Common myeloid progenitor, CD34-positive (primary cell): ENCODE data around the gene RAVER1.
"Not testable (repeated sequence)": the region's sequence is repeated elsewhere in the genome, so short reads cannot be mapped to it uniquely, and the experiment has no call there.

Source experiments
- CTCF ChIA-PET: fragments of 350-600 bp; sonication (Branson Sonifier 250); formaldehyde crosslinking; loops from one replicate; lab custom pipeline; 2021; ENCODE audit warnings: antibody characterized with exemption; lab: Charles Lee
- POLR2A ChIA-PET: fragments of 350-600 bp; sonication (Branson Sonifier 250); formaldehyde crosslinking; loops from one replicate; lab custom pipeline; 2021; ENCODE audit warnings: antibody characterized with exemption; lab: Charles Lee
- DNase-seq, 3 donors: peaks; one replicate each; pipeline versions ENCODE4 v3.0.0 to v3.0.0-alpha.2; 2013
- H3K27ac ChIP-seq, 2 experiments: 1 replicate in 1 of 2; 2 replicates in 1 of 2; pipeline ENCODE4 v1.7.0; 2013; ENCODE audit warnings: inconsistent platforms in 2 of 2, low read length in 2 of 2, mild to moderate bottlenecking in 2 of 2, low read depth in 1 of 2, moderate library complexity in 1 of 2; ENCODE audit not compliant: severe bottlenecking in 2 of 2, insufficient read depth in 1 of 2, poor library complexity in 1 of 2
- H3K27me3 ChIP-seq, 5 experiments: replicated peaks in 2 of 5; 1 replicate in 3 of 5; 2 replicates in 2 of 5; pipeline versions ENCODE4 v1.6.1 to v1.7.0; 2013; ENCODE audit warnings: low read length in 4 of 5, mild to moderate bottlenecking in 2 of 5, moderate library complexity in 2 of 5, inconsistent platforms in 1 of 5; ENCODE audit not compliant: insufficient read depth in 5 of 5, control insufficient read depth in 4 of 5
- H3K36me3 ChIP-seq, 4 experiments: 1 replicate in 2 of 4; 2 replicates in 2 of 4; pipeline versions ENCODE4 v1.6.1 to v1.7.0; 2013; ENCODE audit warnings: low read length in 3 of 4, control low read depth in 1 of 4, mild to moderate bottlenecking in 1 of 4; ENCODE audit not compliant: control insufficient read depth in 4 of 4, insufficient read depth in 4 of 4
- H3K4me1 ChIP-seq, 4 experiments: 1 replicate in 3 of 4; 2 replicates in 1 of 4; pipeline versions ENCODE4 v1.6.1 to v1.7.1; 2013; ENCODE audit warnings: low read length in 3 of 4, mild to moderate bottlenecking in 3 of 4, control low read depth in 1 of 4, inconsistent platforms in 1 of 4, moderate library complexity in 1 of 4; ENCODE audit not compliant: control insufficient read depth in 4 of 4, insufficient read depth in 4 of 4; ENCODE audit errors: control extremely low read depth in 1 of 4
- H3K4me3 ChIP-seq, 7 experiments: 1 replicate in 4 of 7; 2 replicates in 3 of 7; pipeline versions ENCODE4 v1.5.1 to v1.7.0; 2013; ENCODE audit warnings: mild to moderate bottlenecking in 7 of 7, low read length in 6 of 7, moderate library complexity in 6 of 7, inconsistent platforms in 2 of 7, low read depth in 2 of 7, control low read depth in 1 of 7; ENCODE audit not compliant: insufficient read depth in 4 of 7, control insufficient read depth in 1 of 7; ENCODE audit errors: extremely low read depth in 1 of 7
- H3K9me3 ChIP-seq, 5 experiments: 1 replicate in 4 of 5; 2 replicates in 1 of 5; pipeline versions ENCODE4 v1.6.1 to v1.7.1; 2013; ENCODE audit warnings: low read length in 4 of 5, mild to moderate bottlenecking in 2 of 5, inconsistent platforms in 1 of 5, low read depth in 1 of 5, moderate library complexity in 1 of 5; ENCODE audit not compliant: control insufficient read depth in 4 of 5, insufficient read depth in 2 of 5; ENCODE audit errors: control extremely low read depth in 1 of 5
- WGBS: methylation state at CpG from one replicate; pipeline ENCODE4 v1.1.5; 2013; ENCODE audit not compliant: insufficient coverage; 5-methylcytosine and 5-hydroxymethylcytosine counted together

The RAVER1 gene

GRCh38 chr19:10374931-10375330, 41.6 kb upstream of the RAVER1 start:
- Histone ChIP-seq H3K27ac (no peak overlapping the region), H3K4me1 (peaks cover 3 to 6% (median 5%) of the 10 kb centered on the region in 4 experiments), H3K36me3 (peaks cover 2 to 37% (median 16%) of the 10 kb centered on the region in 4 experiments), H3K27me3 (no peaks in the 10 kb centered on the region), H3K4me3 (no peak overlapping the region), H3K9me3 (no peaks in the 10 kb centered on the region)
- POLR2A ChIA-PET: interaction anchor here (0.7 kb wide), 1 partner anchor 54 kb away, joined by 3 read pairs; no protein-coding TSS in a partner anchor
- WGBS: 95% methylated on average over 4 of the region's 5 CpGs
- CTCF ChIA-PET: interaction anchor here (0.7 to 1.4 kb wide), 4 partner anchors 14 to 115 kb away, joined by 3 to 4 read pairs (median 4); no protein-coding TSS in a partner anchor
- DNase-seq: no peak

- no peak for DNase-seq
- H3K4me1 ChIP-seq: no peaks in the 10 kb centered on the region
- H3K27ac ChIP-seq: no peak overlapping the region
- 100% methylated on average over 1 of the region's 3 CpGs for WGBS
- peaks cover 0 to 5% (median 0%) of the 10 kb centered on the region in 5 experiments for H3K9me3 ChIP-seq
- peaks cover 13 to 51% (median 26%) of the 10 kb centered on the region in 4 experiments for H3K36me3 ChIP-seq
- no peaks in the 10 kb centered on the region for H3K27me3 ChIP-seq
- POLR2A ChIA-PET: interaction anchor here (0.6 kb wide), 1 partner anchor 87 kb away, joined by 3 read pairs; no protein-coding TSS in a partner anchor
- CTCF ChIA-PET: interaction anchor here (1.3 to 2.5 kb wide), 4 partner anchors 16 to 105 kb away, joined by 3 to 7 read pairs (median 4); no protein-coding TSS in a partner anchor
- no peak overlapping the region for H3K4me3 ChIP-seq
Measured at GRCh38 chr19:10372690-10373089, 39.4 kb upstream of the RAVER1 start.

GRCh38 chr19:10368101-10368803, 34.9 kb upstream of the RAVER1 start:
- Histone ChIP-seq H3K4me3 (no peak overlapping the region), H3K9me3 (peaks cover 0 to 5% (median 0%) of the 10 kb centered on the region in 5 experiments), H3K36me3 (peaks cover 15 to 73% (median 45%) of the 10 kb centered on the region in 4 experiments), H3K27me3 (no peaks in the 10 kb centered on the region), H3K4me1 (no peaks in the 10 kb centered on the region), H3K27ac (no peak overlapping the region)
- CTCF ChIA-PET: no interaction called here
- 99% methylated on average over 12 of the region's 15 CpGs for WGBS
- POLR2A ChIA-PET: interaction anchor here (0.7 kb wide), 1 partner anchor 112 kb away, joined by 4 read pairs; no protein-coding TSS in a partner anchor
- DNase-seq: no peak

- H3K27ac ChIP-seq, H3K27me3 ChIP-seq, POLR2A ChIA-PET, H3K4me3 ChIP-seq, H3K4me1 ChIP-seq, H3K9me3 ChIP-seq, DNase-seq: not testable (repeated sequence)
- 100% methylated on average over 4 of the region's 4 CpGs for WGBS
- CTCF ChIA-PET: interaction anchor here (0.6 kb wide), 2 partner anchors 79 to 241 kb away, joined by 3 read pairs; no protein-coding TSS in a partner anchor
- peaks cover 15 to 79% (median 49%) of the 10 kb centered on the region in 4 experiments for H3K36me3 ChIP-seq
Measured at GRCh38 chr19:10366950-10367512, 33.7 kb upstream of the RAVER1 start.

- no peak overlapping the region for H3K27ac ChIP-seq
- no peaks in the 10 kb centered on the region for H3K4me1 ChIP-seq
- H3K27me3 ChIP-seq: no peaks in the 10 kb centered on the region
- peaks cover 0 to 5% (median 0%) of the 10 kb centered on the region in 5 experiments for H3K9me3 ChIP-seq
- H3K36me3 ChIP-seq: peaks cover 19 to 85% (median 56%) of the 10 kb centered on the region in 4 experiments
- 99% methylated on average over 23 of the region's 23 CpGs for WGBS
- CTCF ChIA-PET: interaction anchor here (0.8 kb wide), 1 partner anchor 29 kb away, joined by 3 read pairs; no protein-coding TSS in a partner anchor
- POLR2A ChIA-PET: interaction anchor here (0.6 kb wide), 1 partner anchor 92 kb away, joined by 6 read pairs; no protein-coding TSS in a partner anchor
- no peak overlapping the region for H3K4me3 ChIP-seq
- DNase-seq: no peak
Measured at GRCh38 chr19:10365518-10365917, 32.2 kb upstream of the RAVER1 start.

GRCh38 chr19:10364644-10365043, 31.3 kb upstream of the RAVER1 start:
- 100% methylated on average over 13 of the region's 19 CpGs for WGBS
- ChIA-PET POLR2A (no interaction called here), CTCF (no interaction called here)
- peaks cover 19 to 88% (median 57%) of the 10 kb centered on the region in 4 experiments for H3K36me3 ChIP-seq
- H3K4me3 ChIP-seq: no peak overlapping the region
- no peak for DNase-seq
- H3K9me3 ChIP-seq: peaks cover 0 to 5% (median 0%) of the 10 kb centered on the region in 5 experiments
- no peak overlapping the region for H3K27ac ChIP-seq
- H3K27me3 ChIP-seq: no peaks in the 10 kb centered on the region
- no peaks in the 10 kb centered on the region for H3K4me1 ChIP-seq
